ENCODE measurements around the gene MOB3A.

MOB3A gene

DNA sequence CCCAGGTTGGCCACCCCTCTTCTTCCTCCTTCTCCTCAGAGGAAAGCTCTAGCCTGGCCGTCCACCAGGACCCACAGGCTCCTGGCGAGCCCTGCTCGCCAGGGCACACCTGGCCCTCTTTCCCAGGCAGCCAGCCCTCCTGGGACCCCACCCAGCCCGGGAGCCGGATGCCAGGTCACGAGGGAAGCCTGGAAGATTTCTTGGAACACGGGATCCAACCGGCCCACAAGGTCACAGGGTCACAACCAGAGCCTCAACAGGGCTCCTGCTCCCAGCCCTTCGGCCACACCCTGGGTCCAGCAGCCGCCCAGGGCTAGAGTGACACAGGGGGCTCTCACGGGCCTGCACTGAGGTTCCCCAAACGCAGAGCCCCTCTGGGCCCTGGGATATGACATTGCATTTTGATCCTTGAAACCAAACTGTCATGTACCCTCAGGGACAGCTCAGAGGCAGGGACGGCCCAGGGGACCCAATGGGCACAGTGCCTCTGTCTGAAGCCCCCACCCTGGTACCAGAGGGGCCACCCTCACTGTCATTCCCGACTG lies 50.6 kb downstream of the MOB3A start:
- no peaks in the 10 kb centered on the region for H3K27me3 ChIP-seq
- peaks cover 72 to 89% (median 86%) of the 10 kb centered on the region in 11 experiments for H3K36me3 ChIP-seq
- no peak for TF ChIP-seq Cebpa-rat (IDR thresholded peaks at IDR 0.05)
- peak overlapping the region in 2 of 10 experiments; percentile 18 to 21; a peak in 2 of 20 replicates for H3K4me3 ChIP-seq
- peak overlapping the region; percentile 23 to 98 (median 90); a peak in 19 of 22 replicates for H3K9ac ChIP-seq
- peak overlapping the region in 9 of 11 experiments; percentile 29 to 86 (median 43); a peak in 15 of 22 replicates for H3K27ac ChIP-seq
- no peaks in the 10 kb centered on the region for H3K9me3 ChIP-seq (replicated peaks in 1 of 11)
- peaks cover 74 to 98% (median 96%) of the 10 kb centered on the region in 11 experiments for H4K20me1 ChIP-seq
- H3K4me1 ChIP-seq: peaks cover 87 to 91% (median 90%) of the 10 kb centered on the region in 10 experiments
- H3K4me2 ChIP-seq: peak overlapping the region; percentile 91 to 100 (median 99)

DNA sequence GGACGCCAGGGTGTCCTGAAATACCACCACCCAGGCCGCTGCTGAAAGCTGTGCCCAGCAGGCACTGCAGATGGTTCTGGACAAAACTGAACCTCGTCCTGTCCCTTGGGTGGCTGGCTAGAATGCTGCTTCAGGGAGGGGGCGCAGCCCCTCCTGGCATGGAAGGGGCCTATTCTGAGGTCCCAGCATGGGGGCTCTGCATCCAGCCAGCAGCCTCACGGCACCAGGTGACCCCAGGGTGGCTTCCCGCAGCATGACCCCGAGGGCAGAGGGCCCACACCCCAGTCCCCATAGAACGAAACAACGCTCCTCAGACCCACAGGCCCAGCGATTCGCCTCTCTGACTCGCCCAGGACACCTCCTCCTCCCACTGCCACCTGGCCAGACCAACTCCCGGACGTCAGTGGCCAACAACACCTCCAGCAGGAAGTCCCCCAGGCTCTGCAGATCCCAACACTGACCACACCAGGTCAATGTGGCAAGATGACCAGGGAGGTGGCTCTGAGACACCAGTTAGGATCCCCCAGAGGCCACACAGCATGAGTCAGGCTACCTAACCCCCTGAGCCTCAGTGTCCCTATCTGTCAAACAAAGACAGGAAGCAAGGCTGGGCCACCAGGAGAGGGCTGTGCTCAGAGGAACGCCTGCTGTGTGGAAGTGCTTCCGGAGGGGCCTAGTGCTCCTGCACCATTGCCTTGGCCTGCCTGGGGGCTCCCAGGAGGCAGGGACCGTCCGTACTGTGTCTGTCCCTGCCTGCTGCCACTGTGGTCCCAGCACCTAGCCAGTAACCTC lies 51.2 kb downstream of the MOB3A start:
- H4K20me1 ChIP-seq: peaks cover 69 to 98% (median 96%) of the 10 kb centered on the region in 11 experiments
- H3K36me3 ChIP-seq: peaks cover 79 to 96% (median 93%) of the 10 kb centered on the region in 11 experiments
- peak overlapping the region; percentile 91 to 100 (median 99) for H3K4me2 ChIP-seq
- peaks cover 91 to 96% (median 93%) of the 10 kb centered on the region in 10 experiments for H3K4me1 ChIP-seq
- no peak overlapping the region; a peak in 1 of 20 replicates for H3K4me3 ChIP-seq
- peak overlapping the region; percentile 23 to 98 (median 90); a peak in 19 of 22 replicates for H3K9ac ChIP-seq
- no peak for TF ChIP-seq Cebpa-rat (IDR thresholded peaks at IDR 0.05)
- peak overlapping the region in 8 of 11 experiments; percentile 29 to 86 (median 52); a peak in 15 of 22 replicates for H3K27ac ChIP-seq
- no peaks in the 10 kb centered on the region for H3K27me3 ChIP-seq
- H3K9me3 ChIP-seq (replicated peaks in 1 of 11): no peaks in the 10 kb centered on the region

DNA sequence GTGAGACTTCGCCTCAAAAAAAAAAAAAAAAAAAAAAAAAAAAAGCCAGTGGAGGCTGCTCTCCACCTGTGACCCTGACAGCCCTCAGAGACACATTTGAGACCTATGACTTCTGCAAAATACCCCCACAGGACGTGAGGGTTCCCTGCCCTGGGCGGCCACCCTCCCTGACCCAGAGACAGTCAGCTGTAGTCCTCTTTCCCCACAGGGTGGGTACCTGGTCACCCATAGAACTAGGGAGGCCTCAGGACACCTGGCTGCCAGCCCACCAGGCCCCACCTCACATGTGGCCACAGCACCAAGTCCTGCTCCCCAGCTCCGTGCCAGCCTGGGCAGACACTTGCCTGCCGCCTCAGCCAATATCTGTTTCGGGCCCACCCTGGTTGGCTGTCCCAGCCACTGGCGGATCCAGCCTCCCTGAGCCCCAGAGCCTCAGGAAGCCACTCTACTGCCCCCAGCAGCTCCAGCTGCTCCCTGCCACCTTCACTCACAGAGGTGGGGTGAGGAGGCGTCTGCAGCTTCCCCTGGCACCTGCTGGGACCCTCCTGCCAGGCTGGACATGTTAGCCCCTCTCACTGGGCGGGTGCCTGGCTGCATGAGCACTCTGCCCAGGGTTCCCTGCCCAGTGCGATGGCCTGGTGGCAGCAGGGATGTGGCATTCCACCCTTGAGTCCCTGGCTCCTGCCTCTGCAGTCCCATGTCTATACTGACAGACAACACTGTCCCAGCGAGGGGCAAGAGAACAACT lies 52.0 kb downstream of the MOB3A start:
- peak overlapping the region in 9 of 11 experiments; percentile 4 to 57 (median 37); a peak in 13 of 22 replicates for H3K27ac ChIP-seq
- no peaks in the 10 kb centered on the region for H3K27me3 ChIP-seq
- H3K4me2 ChIP-seq: peak overlapping the region; percentile 91 to 100 (median 99)
- H3K36me3 ChIP-seq: peaks cover 81 to 97% (median 95%) of the 10 kb centered on the region in 11 experiments
- peak overlapping the region; percentile 23 to 98 (median 90); a peak in 20 of 22 replicates for H3K9ac ChIP-seq
- peaks cover 61 to 98% (median 96%) of the 10 kb centered on the region in 11 experiments for H4K20me1 ChIP-seq
- no peaks in the 10 kb centered on the region for H3K9me3 ChIP-seq (replicated peaks in 1 of 11)
- peaks cover 84 to 91% (median 87%) of the 10 kb centered on the region in 10 experiments for H3K4me1 ChIP-seq
- no peak overlapping the region for H3K4me3 ChIP-seq
- TF ChIP-seq Cebpa-rat (IDR thresholded peaks at IDR 0.05): no peak

DNA sequence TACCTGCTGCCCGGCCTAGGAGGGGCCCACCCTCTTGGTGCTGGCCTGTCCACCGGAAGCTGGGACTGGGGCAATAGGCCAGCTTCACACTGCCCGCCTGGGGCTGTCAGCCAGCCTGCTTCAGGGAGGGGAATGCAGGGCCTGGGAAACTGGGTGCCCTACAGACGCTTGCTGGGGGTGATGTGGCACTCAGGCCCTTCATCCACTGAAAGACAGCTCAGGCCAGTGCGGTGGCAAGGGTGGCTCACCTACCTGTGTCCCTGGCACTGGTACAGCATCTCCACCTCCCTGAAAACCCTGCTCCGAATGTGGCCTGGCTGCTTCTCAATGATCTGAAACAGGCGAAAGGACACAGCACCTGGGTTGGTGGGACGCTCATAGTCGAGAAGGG lies 52.9 kb downstream of the MOB3A start:
- no peak for TF ChIP-seq Cebpa-rat (IDR thresholded peaks at IDR 0.05)
- Histone ChIP-seq H3K4me1 (peaks cover 75 to 86% (median 78%) of the 10 kb centered on the region in 10 experiments), H3K27me3 (no peaks in the 10 kb centered on the region), H4K20me1 (peaks cover 52 to 98% (median 95%) of the 10 kb centered on the region in 11 experiments), H3K4me3 (peak overlapping the region in 4 of 10 experiments; percentile 40 to 55 (median 50); a peak in 5 of 20 replicates), H3K4me2 (peak overlapping the region; percentile 91 to 100 (median 98)), H3K36me3 (peaks cover 81 to 97% (median 95%) of the 10 kb centered on the region in 11 experiments), H3K9me3 (replicated peaks in 1 of 11) (no peaks in the 10 kb centered on the region), H3K9ac (peak overlapping the region; percentile 26 to 86 (median 79); a peak in 15 of 22 replicates), H3K27ac (peak overlapping the region; percentile 78 to 94 (median 87); a peak in 18 of 22 replicates)

DNA sequence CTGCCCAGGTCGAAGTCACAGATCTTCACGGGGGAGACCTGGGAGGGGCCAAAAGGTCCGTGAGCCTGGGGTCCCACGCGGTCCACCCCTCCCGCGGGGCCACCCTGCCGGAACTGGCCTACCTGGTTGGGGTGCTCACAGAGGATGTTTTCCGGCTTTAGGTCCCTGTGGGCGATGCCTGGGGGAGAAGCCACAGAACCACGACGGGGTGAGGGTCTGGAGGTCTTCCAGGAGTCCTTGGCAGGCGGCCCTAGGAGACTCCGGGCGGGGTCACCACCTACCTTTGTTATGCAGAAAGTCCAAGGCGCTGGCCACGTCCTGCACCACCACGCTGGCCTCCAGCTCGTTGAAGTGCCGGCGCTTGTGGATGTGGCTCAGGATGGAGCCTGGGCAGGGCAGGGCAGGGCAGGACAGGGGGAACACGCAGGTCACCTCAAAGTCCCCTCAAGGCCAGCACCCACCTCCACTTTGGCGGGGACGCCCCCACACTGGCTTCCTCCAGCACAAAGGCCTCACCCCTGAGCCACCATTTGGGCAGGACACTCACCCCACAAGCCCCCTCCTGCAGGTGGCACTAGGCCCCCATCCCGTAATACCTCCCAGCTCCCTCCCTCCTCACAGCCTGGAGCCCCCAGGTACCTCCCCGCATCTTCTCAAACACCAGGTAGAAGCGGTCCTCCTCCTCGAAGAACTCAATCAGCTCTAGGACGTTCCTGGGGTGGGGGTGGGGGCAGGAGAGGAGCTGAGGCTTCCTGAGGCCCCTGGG lies 53.5 kb downstream of the MOB3A start:
- peak overlapping the region; percentile 40 to 66 (median 50); a peak in 19 of 20 replicates for H3K4me3 ChIP-seq
- peak overlapping the region; percentile 91 to 100 (median 98) for H3K4me2 ChIP-seq
- no peaks in the 10 kb centered on the region for H3K9me3 ChIP-seq (replicated peaks in 1 of 11)
- H3K36me3 ChIP-seq: peaks cover 81 to 97% (median 95%) of the 10 kb centered on the region in 11 experiments
- peak overlapping the region; percentile 78 to 94 (median 87) for H3K27ac ChIP-seq
- peak overlapping the region; percentile 73 to 86 (median 81) for H3K9ac ChIP-seq
- peaks cover 69 to 86% (median 74%) of the 10 kb centered on the region in 10 experiments for H3K4me1 ChIP-seq
- no peaks in the 10 kb centered on the region for H3K27me3 ChIP-seq
- no peak for TF ChIP-seq Cebpa-rat (IDR thresholded peaks at IDR 0.05)
- peaks cover 46 to 98% (median 95%) of the 10 kb centered on the region in 11 experiments for H4K20me1 ChIP-seq

DNA sequence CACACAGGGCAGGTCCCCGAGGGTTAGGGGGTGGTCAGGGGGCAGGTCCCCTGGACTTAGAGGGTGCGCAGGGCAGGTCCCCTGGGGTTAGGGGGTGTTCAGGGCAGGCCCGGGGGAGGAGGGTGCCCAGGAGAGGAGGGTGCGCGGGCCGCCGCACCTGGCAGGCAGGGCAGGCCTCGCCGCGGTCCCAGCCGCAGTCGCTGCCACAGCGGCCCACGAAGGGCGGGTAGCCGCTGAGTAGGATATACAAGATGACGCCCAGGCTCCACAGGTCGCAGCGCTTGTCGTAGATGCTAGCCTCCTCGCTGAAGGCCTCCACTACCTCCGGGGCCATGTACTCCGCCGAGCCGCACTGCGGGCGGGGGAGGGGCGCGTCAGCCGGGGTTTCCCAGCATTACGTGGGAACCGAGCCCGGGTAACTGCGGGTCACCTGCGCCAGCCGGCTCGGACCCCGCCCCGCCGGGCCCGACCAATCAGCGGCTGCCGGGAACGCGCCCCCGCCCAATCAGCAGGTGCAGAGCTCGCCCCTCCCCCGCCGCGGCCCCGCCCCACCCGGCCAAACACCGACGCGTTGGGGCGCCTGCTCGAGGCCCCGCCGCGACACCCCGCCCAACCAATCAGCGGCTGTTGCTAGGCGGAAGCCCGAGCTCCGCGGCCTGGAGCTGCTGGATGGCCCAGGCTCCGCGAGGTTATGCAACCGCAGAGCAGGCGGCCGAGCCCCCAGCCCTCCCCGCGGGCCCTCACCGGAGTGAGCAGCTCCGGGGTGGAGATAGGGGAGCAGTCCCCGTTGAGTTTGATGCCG lies 54.2 kb downstream of the MOB3A start:
- Histone ChIP-seq H3K4me2 (peak overlapping the region; percentile 96 to 100 (median 99)), H4K20me1 (peaks cover 39 to 97% (median 90%) of the 10 kb centered on the region in 11 experiments), H3K9me3 (replicated peaks in 1 of 11) (no peaks in the 10 kb centered on the region), H3K4me3 (peak overlapping the region; percentile 43 to 66 (median 57)), H3K27me3 (no peaks in the 10 kb centered on the region), H3K9ac (peak overlapping the region; percentile 75 to 94 (median 82)), H3K36me3 (peaks cover 77 to 94% (median 93%) of the 10 kb centered on the region in 11 experiments), H3K27ac (peak overlapping the region; percentile 85 to 98 (median 91)), H3K4me1 (peaks cover 62 to 85% (median 66%) of the 10 kb centered on the region in 10 experiments)
- peak in 9 of 11 experiments; percentile 18 to 86 (median 65); a peak in 13 of 22 replicates for TF ChIP-seq Cebpa-rat (IDR thresholded peaks at IDR 0.05)

DNA sequence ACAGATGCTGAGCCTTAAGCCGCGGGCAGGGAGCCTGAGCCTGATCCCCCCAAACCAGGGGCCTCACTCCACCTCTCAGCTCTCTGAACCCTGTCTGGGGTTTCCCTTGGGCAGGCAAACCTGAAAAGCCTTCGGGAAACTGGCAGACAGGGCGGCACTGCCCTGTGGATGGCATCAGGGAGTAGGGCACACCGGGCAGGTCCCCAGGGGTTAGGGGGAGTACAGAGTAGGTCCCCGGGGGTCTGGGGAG lies 54.8 kb downstream of the MOB3A start:
- Histone ChIP-seq H3K27me3 (no peaks in the 10 kb centered on the region), H3K4me3 (peak overlapping the region; percentile 43 to 65 (median 57)), H3K4me2 (peak overlapping the region; percentile 82 to 99 (median 96)), H4K20me1 (peaks cover 33 to 92% (median 85%) of the 10 kb centered on the region in 11 experiments), H3K27ac (peak overlapping the region; percentile 85 to 98 (median 89)), H3K36me3 (peaks cover 73 to 89% (median 88%) of the 10 kb centered on the region in 11 experiments), H3K4me1 (peaks cover 56 to 80% (median 61%) of the 10 kb centered on the region in 10 experiments), H3K9ac (peak overlapping the region; percentile 75 to 94 (median 81)), H3K9me3 (replicated peaks in 1 of 11) (peaks cover 0 to 2% (median 0%) of the 10 kb centered on the region in 11 experiments; a peak in 5 of 22 replicates)
- no peak for TF ChIP-seq Cebpa-rat (IDR thresholded peaks at IDR 0.05)

Data from BLaER1 treated with 17β-estradiol and CSF1 and Interleukin-3, amounts not matched to agents 10 nM and 100 nM (cell line).